HEK293T (cell line): ENCODE results near the gene UQCR10.

Source experiments
- CTCF ChIA-PET: fragments of 350-600 bp; formaldehyde crosslinking; extraction: SDS; loops from one replicate; lab custom pipeline; 2021; ENCODE audit warnings: antibody characterized with exemption, inconsistent platforms; lab: Yijun Ruan, JAX
- POLR2A ChIA-PET: fragments of 350-600 bp; formaldehyde crosslinking; extraction: SDS; loops from one replicate; lab custom pipeline; 2020; ENCODE audit warnings: antibody characterized with exemption, inconsistent platforms; lab: Yijun Ruan, JAX
- DNase-seq: peaks from one replicate; pipeline ENCODE4 v3.0.0; 2012; ENCODE audit warnings: mixed read lengths; ENCODE audit errors: extremely low spot score
- ARNT ChIP-seq: fragments of 450-650 bp; IDR thresholded peaks from 2 replicates; pipeline ENCODE4 v1.6.1; 2017; ENCODE audit warnings: mild to moderate bottlenecking
- BHLHE40 ChIP-seq: fragments of 450-650 bp; IDR thresholded peaks from 2 replicates; pipeline ENCODE4 v1.6.1; 2016; ENCODE audit warnings: mild to moderate bottlenecking, moderate library complexity, borderline replicate concordance
- CTBP1 ChIP-seq: fragments of 450-650 bp; IDR thresholded peaks from 2 replicates; pipeline ENCODE4 v1.6.1; 2016; ENCODE audit warnings: borderline replicate concordance
- ELF4 ChIP-seq: fragments of 450-650 bp; IDR thresholded peaks from 2 replicates; pipeline ENCODE4 v1.6.1; 2017; ENCODE audit warnings: antibody characterized with exemption
- FOXA1 ChIP-seq: fragments of 450-650 bp; IDR thresholded peaks from 2 replicates; pipeline ENCODE4 v1.6.1; 2016; ENCODE audit warnings: mild to moderate bottlenecking
- FOXK2 ChIP-seq: fragments of 450-650 bp; IDR thresholded peaks from 2 replicates; pipeline ENCODE4 v1.6.1; 2016; ENCODE audit warnings: mild to moderate bottlenecking
- FOXM1 ChIP-seq: fragments of 450-650 bp; IDR thresholded peaks from 2 replicates; pipeline ENCODE4 v1.6.1; 2017; ENCODE audit warnings: mild to moderate bottlenecking, borderline replicate concordance
- HDGF ChIP-seq: fragments of 450-650 bp; IDR thresholded peaks from 2 replicates; pipeline ENCODE4 v1.6.1; 2017; ENCODE audit warnings: antibody characterized with exemption, borderline replicate concordance
- L3MBTL2 ChIP-seq: fragments of 450-650 bp; conservative IDR thresholded peaks from 2 replicates; pipeline ENCODE4 v1.6.1; 2016; ENCODE audit warnings: mild to moderate bottlenecking
- LEF1 ChIP-seq: fragments of 450-650 bp; IDR thresholded peaks from 2 replicates; pipeline ENCODE4 v1.6.1; 2017; ENCODE audit warnings: mild to moderate bottlenecking, borderline replicate concordance
- NFRKB ChIP-seq: fragments of 450-650 bp; IDR thresholded peaks from 2 replicates; pipeline ENCODE4 v1.6.1; 2016; ENCODE audit warnings: mild to moderate bottlenecking, moderate library complexity
- PKNOX1 ChIP-seq: fragments of 450-650 bp; IDR thresholded peaks from 2 replicates; pipeline ENCODE4 v1.6.1; 2016
- SP1 ChIP-seq: fragments of 450-650 bp; IDR thresholded peaks from 2 replicates; pipeline ENCODE4 v1.6.1; 2017
- SUZ12 ChIP-seq: fragments of 450-650 bp; IDR thresholded peaks from 2 replicates; pipeline ENCODE4 v1.6.1; 2016; ENCODE audit warnings: mild to moderate bottlenecking
- TARDBP ChIP-seq: fragments of 450-650 bp; IDR thresholded peaks from 2 replicates; pipeline ENCODE4 v1.6.1; 2016
- ZNF384 ChIP-seq: fragments of 450-650 bp; IDR thresholded peaks from 2 replicates; pipeline ENCODE4 v1.6.1; 2016

The UQCR10 gene

GRCh38 chr22:29798318-29798717 lies 31.1 kb downstream of the UQCR10 start:
- no peak for DNase-seq
- TF ChIP-seq PKNOX1 (no peak), ARNT (no peak), NFRKB (no peak), TARDBP (no peak), CTBP1 (no peak)
- ChIA-PET CTCF (no interaction called here), POLR2A (no interaction called here)

- TF ChIP-seq BHLHE40: no peak
- TF ChIP-seq FOXK2: no peak
- TF ChIP-seq HDGF: no peak
- TF ChIP-seq ARNT: no peak
- no peak for TF ChIP-seq TARDBP
- no peak for TF ChIP-seq FOXM1
- TF ChIP-seq ELF4: no peak
- TF ChIP-seq L3MBTL2: no peak
- TF ChIP-seq PKNOX1: no peak
- no peak for TF ChIP-seq SUZ12
- TF ChIP-seq SP1: no peak
- no peak for TF ChIP-seq ZNF384
- no peak for TF ChIP-seq FOXA1
- no peak for TF ChIP-seq LEF1
- no peak for TF ChIP-seq CTBP1
- no peak for TF ChIP-seq NFRKB
- ChIA-PET CTCF (no interaction called here), POLR2A (no interaction called here)
- DNase-seq: no peak
Observed at GRCh38 chr22:29798801-29799200, 31.6 kb downstream of the UQCR10 start.

GRCh38 chr22:29799217-29799680 lies 32.1 kb downstream of the UQCR10 start:
- ChIA-PET POLR2A (no interaction called here), CTCF (no interaction called here)
- DNase-seq: no peak
- TF ChIP-seq ZNF384 (no peak), SP1 (no peak), HDGF (no peak), TARDBP (no peak), PKNOX1 (no peak), ARNT (no peak), FOXA1 (no peak), ELF4 (no peak), FOXK2 (no peak), SUZ12 (no peak), CTBP1 (no peak), NFRKB (no peak), L3MBTL2 (no peak), LEF1 (no peak), FOXM1 (no peak)

GRCh38 chr22:29801153-29801552 lies 34.0 kb downstream of the UQCR10 start:
- DNase-seq: no peak
- CTCF ChIA-PET: no interaction called here

GRCh38 chr22:29801796-29802195 lies 34.6 kb downstream of the UQCR10 start:
- ChIA-PET POLR2A (interaction anchor here (1.2 kb wide), 1 partner anchor 81 kb away, joined by 3 read pairs; the partner anchor contains the start of gene MTMR3), CTCF (no interaction called here)
- no peak for DNase-seq
- TF ChIP-seq ARNT (no peak), ZNF384 (no peak), ELF4 (no peak), NFRKB (no peak), TARDBP (no peak), CTBP1 (no peak), L3MBTL2 (no peak), FOXA1 (no peak), BHLHE40 (no peak), FOXK2 (no peak), HDGF (no peak), LEF1 (no peak), FOXM1 (no peak), SP1 (no peak)

More at GRCh38 chr22:29801153-29801552, 34.0 kb downstream of the UQCR10 start:
- POLR2A ChIA-PET: interaction anchor here (1.2 kb wide), 1 partner anchor 82 kb away, joined by 3 read pairs; the partner anchor contains the start of gene MTMR3
- TF ChIP-seq BHLHE40 (no peak), FOXK2 (no peak), ZNF384 (no peak), LEF1 (no peak), SUZ12 (no peak), TARDBP (no peak), NFRKB (no peak), CTBP1 (no peak), PKNOX1 (no peak), HDGF (no peak), ARNT (no peak), L3MBTL2 (no peak), FOXA1 (no peak), ELF4 (no peak), FOXM1 (no peak), SP1 (no peak)

GRCh38 chr22:29803190-29803589 lies 36.0 kb downstream of the UQCR10 start:
- no peak for TF ChIP-seq FOXA1
- TF ChIP-seq BHLHE40: no peak
- TF ChIP-seq SP1: no peak
- no peak for TF ChIP-seq ELF4
- TF ChIP-seq LEF1: no peak
- no peak for TF ChIP-seq CTBP1
- no peak for TF ChIP-seq ARNT
- no peak for TF ChIP-seq HDGF
- DNase-seq: no peak
- ChIA-PET POLR2A (no interaction called here), CTCF (no interaction called here)
